ENCODE measurements around the gene SPCS2. TPM values are rescaled to one million over a fixed set of nuclear protein-coding genes. Genes with fewer than 3 reads are reported as not detected.

Gene SPCS2
- total RNA-seq, 2 experiments from 2014 or later, result 36.5 to 42.9 TPM

GRCh38 chr11:74990941-74991340, 41.9 kb downstream of the SPCS2 start:
- Histone ChIP-seq H3K36me3 (ENCODE audit: insufficient read depth, low read length) (peaks cover 17% of the 10 kb centered on the region), H3K27ac (ENCODE audit: low read depth in 1 of 2, low read length in 2 of 2) (no peak overlapping the region), H3K9me3 (ENCODE audit: control insufficient read depth in 1 of 2, insufficient read depth in 1 of 2, low read length in 2 of 2) (no peaks in the 10 kb centered on the region), H3K27me3 (ENCODE audit: control insufficient read depth in 1 of 2, insufficient read depth in 2 of 2, low read length in 2 of 2) (no peaks in the 10 kb centered on the region), H3K4me1 (ENCODE audit: insufficient read depth, low read length) (peaks cover 18% of the 10 kb centered on the region), H3K4me3 (ENCODE audit: low read length) (no peak overlapping the region)
- ChIA-PET CTCF (no interaction called here), POLR2A (no interaction called here)
- no peak for ATAC-seq (ENCODE audit: poor library complexity)
- no peak for DNase-seq
- H3K4me3 Mint-ChIP-seq, result peak overlapping the region; percentile 93
- H3K27me3 Mint-ChIP-seq, result no peaks in the 10 kb centered on the region
- intact Hi-C loops (cut with DNase I, micrococcal nuclease), result no loop called here
- no peaks in the 10 kb centered on the region for H3K9me3 Mint-ChIP-seq
- peaks cover 38% of the 10 kb centered on the region for H3K4me1 Mint-ChIP-seq (ENCODE audit: low read depth)
- peaks cover 29% of the 10 kb centered on the region for H3K36me3 Mint-ChIP-seq (ENCODE audit: low read depth)
- TF ChIP-seq CTCF (IDR thresholded peaks at IDR 0.05), result no peak
- H3K27ac Mint-ChIP-seq, result peak overlapping the region; percentile 7

DNA sequence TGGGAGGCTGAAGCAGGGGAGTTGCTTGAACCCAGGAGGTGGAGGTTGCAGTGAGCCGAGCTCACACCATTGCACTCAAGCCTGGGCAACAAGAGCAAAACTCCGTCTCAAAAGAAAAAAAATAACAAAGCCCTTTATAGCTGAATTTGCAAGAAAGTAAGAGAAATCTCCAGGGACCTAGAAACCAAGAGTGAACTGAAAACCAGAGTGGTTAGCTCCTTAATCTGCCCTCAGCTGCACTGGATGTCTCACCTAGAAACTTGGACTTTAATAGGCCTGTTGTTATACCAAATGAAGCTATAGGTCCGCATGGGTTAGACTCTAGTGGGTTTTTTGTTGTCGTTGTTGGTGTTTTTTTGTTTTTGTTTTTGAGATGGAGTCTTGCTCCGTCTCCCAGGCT, 43.8 kb downstream of the SPCS2 start:
- H3K4me3 ChIP-seq (ENCODE audit: low read length), result no peak overlapping the region
- no peaks in the 10 kb centered on the region for H3K9me3 ChIP-seq (ENCODE audit: control insufficient read depth in 1 of 2, insufficient read depth in 1 of 2, low read length in 2 of 2)
- Mint-ChIP-seq H3K27me3 (no peaks in the 10 kb centered on the region), H3K4me3 (no peak overlapping the region), H3K9me3 (no peaks in the 10 kb centered on the region), H3K36me3 (ENCODE audit: low read depth) (peaks cover 46% of the 10 kb centered on the region), H3K27ac (no peak overlapping the region), H3K4me1 (ENCODE audit: low read depth) (peaks cover 38% of the 10 kb centered on the region)
- no peak overlapping the region for H3K27ac ChIP-seq (ENCODE audit: low read depth in 1 of 2, low read length in 2 of 2)
- DNase-seq (no peak), ATAC-seq (ENCODE audit: poor library complexity) (no peak)
- POLR2A ChIA-PET, result no interaction called here
- H3K36me3 ChIP-seq (ENCODE audit: insufficient read depth, low read length), result peaks cover 20% of the 10 kb centered on the region
- CTCF ChIA-PET, result interaction anchor here (2.1 kb wide), 1 partner anchor 30 kb away, joined by 5 read pairs; no protein-coding TSS in a partner anchor
- intact Hi-C loops (cut with DNase I, micrococcal nuclease), result no loop called here
- TF ChIP-seq CTCF (IDR thresholded peaks at IDR 0.05), result no peak
- peaks cover 18% of the 10 kb centered on the region for H3K4me1 ChIP-seq (ENCODE audit: insufficient read depth, low read length)
- H3K27me3 ChIP-seq (ENCODE audit: control insufficient read depth in 1 of 2, insufficient read depth in 2 of 2, low read length in 2 of 2), result no peaks in the 10 kb centered on the region

- ATAC-seq (ENCODE audit: poor library complexity), result no peak
- no peaks in the 10 kb centered on the region for H3K4me1 Mint-ChIP-seq (ENCODE audit: low read depth)
- H3K27me3 ChIP-seq (ENCODE audit: control insufficient read depth in 1 of 2, insufficient read depth in 2 of 2, low read length in 2 of 2), result no peaks in the 10 kb centered on the region
- intact Hi-C loops (cut with DNase I, micrococcal nuclease), result no loop called here
- no peak overlapping the region for H3K4me3 Mint-ChIP-seq
- no peak overlapping the region for H3K27ac Mint-ChIP-seq
- ChIA-PET POLR2A (no interaction called here), CTCF (no interaction called here)
- TF ChIP-seq CTCF (IDR thresholded peaks at IDR 0.05), result no peak
- no peaks in the 10 kb centered on the region for H3K27me3 Mint-ChIP-seq
- no peaks in the 10 kb centered on the region for H3K4me1 ChIP-seq (ENCODE audit: insufficient read depth, low read length)
- H3K9me3 Mint-ChIP-seq, result no peaks in the 10 kb centered on the region
- H3K27ac ChIP-seq (ENCODE audit: low read depth in 1 of 2, low read length in 2 of 2), result no peak overlapping the region
- peaks cover 15% of the 10 kb centered on the region for H3K36me3 ChIP-seq (ENCODE audit: insufficient read depth, low read length)
- no peaks in the 10 kb centered on the region for H3K9me3 ChIP-seq (ENCODE audit: control insufficient read depth in 1 of 2, insufficient read depth in 1 of 2, low read length in 2 of 2)
- no peak for DNase-seq
- no peak overlapping the region for H3K4me3 ChIP-seq (ENCODE audit: low read length)
- peaks cover 59% of the 10 kb centered on the region for H3K36me3 Mint-ChIP-seq (ENCODE audit: low read depth)
Measured at GRCh38 chr11:75000975-75001354, 51.9 kb downstream of the SPCS2 start.

Measured in CD4-positive, alpha-beta T cell (primary cell).